HEK293 (cell line): ENCODE data around the gene PRTFDC1.

Experiments
- CTCF ChIA-PET: fragments of 350-600 bp; formaldehyde crosslinking; extraction: SDS; loops from one replicate; lab custom pipeline; 2021; ENCODE audit warnings: antibody characterized with exemption; lab: Yijun Ruan, JAX
- POLR2A ChIA-PET: fragments of 300-600 bp; formaldehyde crosslinking; extraction: SDS; loops from one replicate; lab custom pipeline; 2020; ENCODE audit warnings: antibody characterized with exemption, inconsistent platforms; lab: Yijun Ruan, JAX
- H3K27ac ChIP-seq: fragments of 200-500 bp; sonication (Bioruptor generic); 2 replicates; pipeline ENCODE4 v1.5.1; 2014; ENCODE audit warnings: low read depth, low read length, control low read depth, inconsistent platforms; ENCODE audit errors: extremely low read depth
- H3K36me3 ChIP-seq, 2 experiments: fragments of 200-500 bp in 1 of 2; sonication (Bioruptor generic) in 1 of 2; 1 replicate in 1 of 2; 2 replicates in 1 of 2; pipeline ENCODE4 v1.5.1; 2014 to 2017; ENCODE audit warnings: inconsistent platforms in 2 of 2, low read length in 2 of 2; ENCODE audit not compliant: control insufficient read depth in 2 of 2, insufficient read depth in 1 of 2
- H3K4me1 ChIP-seq: fragments of 200-500 bp; sonication (Bioruptor generic); 2 replicates; pipeline ENCODE4 v1.5.1; 2014; ENCODE audit warnings: mild to moderate bottlenecking, low read length, inconsistent platforms; ENCODE audit not compliant: control insufficient read depth, insufficient read depth
- H3K4me3 ChIP-seq: 2 replicates; pipeline ENCODE4 v1.5.1; 2011; ENCODE audit warnings: low read depth, mild to moderate bottlenecking, control low read depth, low read length, moderate library complexity
- H3K9me3 ChIP-seq: fragments of 200-500 bp; sonication (Bioruptor generic); 2 replicates; pipeline ENCODE4 v1.5.1; 2014; ENCODE audit warnings: low read depth, low read length, inconsistent platforms; ENCODE audit not compliant: control insufficient read depth, insufficient read depth
- GLI2 ChIP-seq: fragments of 450-650 bp; formaldehyde crosslinking; IDR thresholded peaks from 2 replicates; pipeline ENCODE4; 2017; ENCODE audit warnings: missing biosample characterization, missing genetic modification characterization, low read depth, borderline replicate concordance
- KLF7 ChIP-seq: fragments of 450-650 bp; formaldehyde crosslinking; IDR thresholded peaks from 2 replicates; pipeline ENCODE4 v1.5.1; 2016; ENCODE audit warnings: missing biosample characterization, missing genetic modification characterization, borderline replicate concordance
- YY2 ChIP-seq: fragments of 450-650 bp; formaldehyde crosslinking; IDR thresholded peaks from 2 replicates; pipeline ENCODE4 v1.5.1; 2016; ENCODE audit warnings: missing biosample characterization, missing genetic modification characterization
- ZNF510 ChIP-seq: fragments of 450-650 bp; formaldehyde crosslinking; IDR thresholded peaks from 2 replicates; pipeline ENCODE4 v1.5.1; 2018; ENCODE audit warnings: mild to moderate bottlenecking, missing genetic modification characterization, missing biosample characterization; ENCODE audit not compliant: insufficient replicate concordance
- ZNF561 ChIP-seq: fragments of 450-650 bp; IDR thresholded peaks from 2 replicates; pipeline ENCODE4 v1.5.1; 2018; ENCODE audit warnings: missing biosample characterization, missing genetic modification characterization, borderline replicate concordance
- ZNF776 ChIP-seq: fragments of 450-650 bp; formaldehyde crosslinking; IDR thresholded peaks from 2 replicates; pipeline ENCODE4 v1.5.0; 2017; ENCODE audit warnings: missing biosample characterization, missing genetic modification characterization, borderline replicate concordance
- ZSCAN23 ChIP-seq: fragments of 450-650 bp; formaldehyde crosslinking; IDR thresholded peaks from 2 replicates; pipeline ENCODE4 v1.5.1; 2016; ENCODE audit warnings: missing biosample characterization, missing genetic modification characterization
- TF ChIP-seq, protein P1 (sequence below): fragments of 450-650 bp; formaldehyde crosslinking; IDR thresholded peaks from 2 replicates; pipeline ENCODE4 v1.5.1; 2016; ENCODE audit warnings: missing biosample characterization, missing genetic modification characterization
- TF ChIP-seq, protein P2 (sequence below): fragments of 450-650 bp; formaldehyde crosslinking; IDR thresholded peaks from 2 replicates; pipeline ENCODE4 v1.5.1; 2016; ENCODE audit warnings: missing biosample characterization, missing genetic modification characterization
- TF ChIP-seq, protein P3 (sequence below): fragments of 450-650 bp; formaldehyde crosslinking; IDR thresholded peaks from 2 replicates; pipeline ENCODE4 v1.5.1; 2016; ENCODE audit warnings: missing biosample characterization, missing genetic modification characterization
- TF ChIP-seq, protein P4 (sequence below): fragments of 450-650 bp; formaldehyde crosslinking; conservative IDR thresholded peaks from 2 replicates; pipeline ENCODE4 v1.5.1; 2016; ENCODE audit warnings: low read depth, missing biosample characterization, missing genetic modification characterization
- TF ChIP-seq, protein P5 (sequence below): fragments of 450-650 bp; formaldehyde crosslinking; IDR thresholded peaks from 2 replicates; pipeline ENCODE4 v1.5.1; 2017; ENCODE audit warnings: missing biosample characterization, mild to moderate bottlenecking, missing genetic modification characterization, moderate library complexity
- TF ChIP-seq, protein P6 (sequence below): fragments of 450-650 bp; formaldehyde crosslinking; IDR thresholded peaks from 2 replicates; pipeline ENCODE4 v1.5.0; 2017; ENCODE audit warnings: missing biosample characterization, missing genetic modification characterization, borderline replicate concordance

The PRTFDC1 gene

DNA sequence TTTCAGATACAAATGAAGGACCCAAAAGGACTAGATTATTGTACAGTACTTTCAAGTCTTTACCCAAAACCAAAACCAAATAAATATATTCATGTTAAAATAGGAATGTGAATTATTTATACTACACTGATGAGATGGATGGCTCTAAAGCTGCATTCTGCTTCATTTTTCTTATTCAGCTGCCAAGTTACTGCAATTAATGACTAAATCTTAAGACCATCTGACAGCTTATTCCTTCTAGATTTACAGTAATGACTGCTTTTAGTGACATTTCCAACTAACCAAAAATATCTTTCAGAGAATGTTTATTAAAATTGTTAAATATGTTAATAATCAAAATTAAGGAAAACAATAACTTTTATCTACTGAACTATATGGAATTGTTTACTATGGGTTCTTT is 42.7 kb upstream of the PRTFDC1 start:
- Histone ChIP-seq H3K36me3 (no peaks in the 10 kb centered on the region), H3K4me1 (no peaks in the 10 kb centered on the region), H3K4me3 (no peak overlapping the region), H3K27ac (no peak overlapping the region), H3K9me3 (no peaks in the 10 kb centered on the region)
- ChIA-PET CTCF (interaction anchor here (0.6 kb wide), 1 partner anchor 33 kb away, joined by 4 read pairs; no protein-coding TSS in a partner anchor), POLR2A (no interaction called here)
- TF ChIP-seq ZNF510 (tag by site-specific recombination) (no peak), KLF7 (tag by site-specific recombination) (no peak), YY2 (tag by site-specific recombination) (no peak), ZSCAN23 (tag by site-specific recombination) (no peak), ZNF561 (tag by site-specific recombination) (no peak), ZNF776 (tag by site-specific recombination) (no peak), GLI2 (tag by site-specific recombination) (no peak)
- TF ChIP-seq, protein P1, sequence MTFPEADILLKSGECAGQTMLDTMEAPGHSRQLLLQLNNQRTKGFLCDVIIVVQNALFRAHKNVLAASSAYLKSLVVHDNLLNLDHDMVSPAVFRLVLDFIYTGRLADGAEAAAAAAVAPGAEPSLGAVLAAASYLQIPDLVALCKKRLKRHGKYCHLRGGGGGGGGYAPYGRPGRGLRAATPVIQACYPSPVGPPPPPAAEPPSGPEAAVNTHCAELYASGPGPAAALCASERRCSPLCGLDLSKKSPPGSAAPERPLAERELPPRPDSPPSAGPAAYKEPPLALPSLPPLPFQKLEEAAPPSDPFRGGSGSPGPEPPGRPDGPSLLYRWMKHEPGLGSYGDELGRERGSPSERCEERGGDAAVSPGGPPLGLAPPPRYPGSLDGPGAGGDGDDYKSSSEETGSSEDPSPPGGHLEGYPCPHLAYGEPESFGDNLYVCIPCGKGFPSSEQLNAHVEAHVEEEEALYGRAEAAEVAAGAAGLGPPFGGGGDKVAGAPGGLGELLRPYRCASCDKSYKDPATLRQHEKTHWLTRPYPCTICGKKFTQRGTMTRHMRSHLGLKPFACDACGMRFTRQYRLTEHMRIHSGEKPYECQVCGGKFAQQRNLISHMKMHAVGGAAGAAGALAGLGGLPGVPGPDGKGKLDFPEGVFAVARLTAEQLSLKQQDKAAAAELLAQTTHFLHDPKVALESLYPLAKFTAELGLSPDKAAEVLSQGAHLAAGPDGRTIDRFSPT (tag by site-specific recombination): no peak
- TF ChIP-seq, protein P2, sequence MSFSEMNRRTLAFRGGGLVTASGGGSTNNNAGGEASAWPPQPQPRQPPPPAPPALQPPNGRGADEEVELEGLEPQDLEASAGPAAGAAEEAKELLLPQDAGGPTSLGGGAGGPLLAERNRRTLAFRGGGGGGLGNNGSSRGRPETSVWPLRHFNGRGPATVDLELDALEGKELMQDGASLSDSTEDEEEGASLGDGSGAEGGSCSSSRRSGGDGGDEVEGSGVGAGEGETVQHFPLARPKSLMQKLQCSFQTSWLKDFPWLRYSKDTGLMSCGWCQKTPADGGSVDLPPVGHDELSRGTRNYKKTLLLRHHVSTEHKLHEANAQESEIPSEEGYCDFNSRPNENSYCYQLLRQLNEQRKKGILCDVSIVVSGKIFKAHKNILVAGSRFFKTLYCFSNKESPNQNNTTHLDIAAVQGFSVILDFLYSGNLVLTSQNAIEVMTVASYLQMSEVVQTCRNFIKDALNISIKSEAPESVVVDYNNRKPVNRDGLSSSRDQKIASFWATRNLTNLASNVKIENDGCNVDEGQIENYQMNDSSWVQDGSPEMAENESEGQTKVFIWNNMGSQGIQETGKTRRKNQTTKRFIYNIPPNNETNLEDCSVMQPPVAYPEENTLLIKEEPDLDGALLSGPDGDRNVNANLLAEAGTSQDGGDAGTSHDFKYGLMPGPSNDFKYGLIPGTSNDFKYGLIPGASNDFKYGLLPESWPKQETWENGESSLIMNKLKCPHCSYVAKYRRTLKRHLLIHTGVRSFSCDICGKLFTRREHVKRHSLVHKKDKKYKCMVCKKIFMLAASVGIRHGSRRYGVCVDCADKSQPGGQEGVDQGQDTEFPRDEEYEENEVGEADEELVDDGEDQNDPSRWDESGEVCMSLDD (tag by site-specific recombination): no peak
- TF ChIP-seq, protein P3, sequence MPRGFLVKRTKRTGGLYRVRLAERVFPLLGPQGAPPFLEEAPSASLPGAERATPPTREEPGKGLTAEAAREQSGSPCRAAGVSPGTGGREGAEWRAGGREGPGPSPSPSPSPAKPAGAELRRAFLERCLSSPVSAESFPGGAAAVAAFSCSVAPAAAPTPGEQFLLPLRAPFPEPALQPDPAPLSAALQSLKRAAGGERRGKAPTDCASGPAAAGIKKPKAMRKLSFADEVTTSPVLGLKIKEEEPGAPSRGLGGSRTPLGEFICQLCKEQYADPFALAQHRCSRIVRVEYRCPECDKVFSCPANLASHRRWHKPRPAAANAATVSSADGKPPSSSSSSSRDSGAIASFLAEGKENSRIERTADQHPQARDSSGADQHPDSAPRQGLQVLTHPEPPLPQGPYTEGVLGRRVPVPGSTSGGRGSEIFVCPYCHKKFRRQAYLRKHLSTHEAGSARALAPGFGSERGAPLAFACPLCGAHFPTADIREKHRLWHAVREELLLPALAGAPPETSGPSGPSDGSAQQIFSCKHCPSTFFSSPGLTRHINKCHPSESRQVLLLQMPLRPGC: no peak
- TF ChIP-seq, protein P4, sequence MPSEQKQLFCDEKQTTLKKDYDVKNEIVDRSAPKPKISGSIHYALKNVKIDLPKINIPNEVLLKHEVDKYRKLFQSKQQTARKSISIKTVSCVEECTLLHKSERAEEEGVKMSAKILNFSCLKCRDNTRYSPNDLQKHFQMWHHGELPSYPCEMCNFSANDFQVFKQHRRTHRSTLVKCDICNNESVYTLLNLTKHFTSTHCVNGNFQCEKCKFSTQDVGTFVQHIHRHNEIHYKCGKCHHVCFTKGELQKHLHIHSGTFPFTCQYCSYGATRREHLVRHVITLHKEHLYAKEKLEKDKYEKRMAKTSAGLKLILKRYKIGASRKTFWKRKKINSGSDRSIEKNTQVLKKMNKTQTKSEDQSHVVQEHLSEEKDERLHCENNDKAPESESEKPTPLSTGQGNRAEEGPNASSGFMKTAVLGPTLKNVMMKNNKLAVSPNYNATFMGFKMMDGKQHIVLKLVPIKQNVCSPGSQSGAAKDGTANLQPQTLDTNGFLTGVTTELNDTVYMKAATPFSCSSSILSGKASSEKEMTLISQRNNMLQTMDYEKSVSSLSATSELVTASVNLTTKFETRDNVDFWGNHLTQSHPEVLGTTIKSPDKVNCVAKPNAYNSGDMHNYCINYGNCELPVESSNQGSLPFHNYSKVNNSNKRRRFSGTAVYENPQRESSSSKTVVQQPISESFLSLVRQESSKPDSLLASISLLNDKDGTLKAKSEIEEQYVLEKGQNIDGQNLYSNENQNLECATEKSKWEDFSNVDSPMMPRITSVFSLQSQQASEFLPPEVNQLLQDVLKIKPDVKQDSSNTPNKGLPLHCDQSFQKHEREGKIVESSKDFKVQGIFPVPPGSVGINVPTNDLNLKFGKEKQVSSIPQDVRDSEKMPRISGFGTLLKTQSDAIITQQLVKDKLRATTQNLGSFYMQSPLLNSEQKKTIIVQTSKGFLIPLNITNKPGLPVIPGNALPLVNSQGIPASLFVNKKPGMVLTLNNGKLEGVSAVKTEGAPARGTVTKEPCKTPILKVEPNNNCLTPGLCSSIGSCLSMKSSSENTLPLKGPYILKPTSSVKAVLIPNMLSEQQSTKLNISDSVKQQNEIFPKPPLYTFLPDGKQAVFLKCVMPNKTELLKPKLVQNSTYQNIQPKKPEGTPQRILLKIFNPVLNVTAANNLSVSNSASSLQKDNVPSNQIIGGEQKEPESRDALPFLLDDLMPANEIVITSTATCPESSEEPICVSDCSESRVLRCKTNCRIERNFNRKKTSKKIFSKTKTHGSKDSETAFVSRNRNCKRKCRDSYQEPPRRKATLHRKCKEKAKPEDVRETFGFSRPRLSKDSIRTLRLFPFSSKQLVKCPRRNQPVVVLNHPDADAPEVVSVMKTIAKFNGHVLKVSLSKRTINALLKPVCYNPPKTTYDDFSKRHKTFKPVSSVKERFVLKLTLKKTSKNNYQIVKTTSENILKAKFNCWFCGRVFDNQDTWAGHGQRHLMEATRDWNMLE (tag by site-specific recombination): no peak
- TF ChIP-seq, protein P5, sequence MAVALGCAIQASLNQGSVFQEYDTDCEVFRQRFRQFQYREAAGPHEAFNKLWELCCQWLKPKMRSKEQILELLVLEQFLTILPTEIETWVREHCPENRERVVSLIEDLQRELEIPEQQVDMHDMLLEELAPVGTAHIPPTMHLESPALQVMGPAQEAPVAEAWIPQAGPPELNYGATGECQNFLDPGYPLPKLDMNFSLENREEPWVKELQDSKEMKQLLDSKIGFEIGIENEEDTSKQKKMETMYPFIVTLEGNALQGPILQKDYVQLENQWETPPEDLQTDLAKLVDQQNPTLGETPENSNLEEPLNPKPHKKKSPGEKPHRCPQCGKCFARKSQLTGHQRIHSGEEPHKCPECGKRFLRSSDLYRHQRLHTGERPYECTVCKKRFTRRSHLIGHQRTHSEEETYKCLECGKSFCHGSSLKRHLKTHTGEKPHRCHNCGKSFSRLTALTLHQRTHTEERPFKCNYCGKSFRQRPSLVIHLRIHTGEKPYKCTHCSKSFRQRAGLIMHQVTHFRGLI (tag by site-specific recombination): no peak
- TF ChIP-seq, protein P6, sequence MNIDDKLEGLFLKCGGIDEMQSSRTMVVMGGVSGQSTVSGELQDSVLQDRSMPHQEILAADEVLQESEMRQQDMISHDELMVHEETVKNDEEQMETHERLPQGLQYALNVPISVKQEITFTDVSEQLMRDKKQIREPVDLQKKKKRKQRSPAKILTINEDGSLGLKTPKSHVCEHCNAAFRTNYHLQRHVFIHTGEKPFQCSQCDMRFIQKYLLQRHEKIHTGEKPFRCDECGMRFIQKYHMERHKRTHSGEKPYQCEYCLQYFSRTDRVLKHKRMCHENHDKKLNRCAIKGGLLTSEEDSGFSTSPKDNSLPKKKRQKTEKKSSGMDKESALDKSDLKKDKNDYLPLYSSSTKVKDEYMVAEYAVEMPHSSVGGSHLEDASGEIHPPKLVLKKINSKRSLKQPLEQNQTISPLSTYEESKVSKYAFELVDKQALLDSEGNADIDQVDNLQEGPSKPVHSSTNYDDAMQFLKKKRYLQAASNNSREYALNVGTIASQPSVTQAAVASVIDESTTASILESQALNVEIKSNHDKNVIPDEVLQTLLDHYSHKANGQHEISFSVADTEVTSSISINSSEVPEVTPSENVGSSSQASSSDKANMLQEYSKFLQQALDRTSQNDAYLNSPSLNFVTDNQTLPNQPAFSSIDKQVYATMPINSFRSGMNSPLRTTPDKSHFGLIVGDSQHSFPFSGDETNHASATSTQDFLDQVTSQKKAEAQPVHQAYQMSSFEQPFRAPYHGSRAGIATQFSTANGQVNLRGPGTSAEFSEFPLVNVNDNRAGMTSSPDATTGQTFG: no peak
